HG02981 (cell line): ENCODE data around the gene ATP2B2.

Experiments used
- ATAC-seq: cut with Tn5 transposase; IDR thresholded peaks from one replicate; pipeline ENCODE4 v1.9.1; 2021; ENCODE audit warnings: mild to moderate bottlenecking, moderate library complexity; ENCODE audit not compliant: unreplicated experiment

Gene ATP2B2

GRCh38 chr3:10350324-10350985, 154.9 kb downstream of the ATP2B2 start:
- ATAC-seq: no peak

DNA sequence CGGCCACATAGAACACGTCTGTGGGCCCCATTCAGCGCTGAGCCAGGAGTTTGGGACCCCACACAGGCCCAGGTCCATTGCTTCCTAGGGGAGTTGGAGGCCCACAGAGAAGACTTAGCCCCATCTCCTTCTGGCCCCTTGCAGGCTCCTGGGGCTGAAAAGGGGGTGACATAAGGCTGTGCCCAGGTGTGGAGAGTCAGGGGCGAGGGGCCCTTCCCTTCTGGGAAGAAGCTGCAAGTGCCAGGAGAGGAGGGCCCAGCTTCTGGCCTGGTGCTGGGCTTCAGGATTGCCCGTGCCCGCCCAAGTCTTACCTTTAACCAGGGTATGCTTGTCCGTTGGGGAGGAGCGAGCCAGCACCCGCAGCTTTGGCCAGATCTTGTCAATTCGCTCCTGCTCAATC, 155.6 kb downstream of the ATP2B2 start:
- ATAC-seq: no peak

- ATAC-seq: no peak
These were observed 157.0 kb downstream of the ATP2B2 start for GRCh38 chr3:10348404-10348721.

GRCh38 chr3:10347648-10348403, 157.6 kb downstream of the ATP2B2 start:
- ATAC-seq: no peak

- ATAC-seq: no peak
These were observed 159.5 kb downstream of the ATP2B2 start for GRCh38 chr3:10345911-10346310.

DNA sequence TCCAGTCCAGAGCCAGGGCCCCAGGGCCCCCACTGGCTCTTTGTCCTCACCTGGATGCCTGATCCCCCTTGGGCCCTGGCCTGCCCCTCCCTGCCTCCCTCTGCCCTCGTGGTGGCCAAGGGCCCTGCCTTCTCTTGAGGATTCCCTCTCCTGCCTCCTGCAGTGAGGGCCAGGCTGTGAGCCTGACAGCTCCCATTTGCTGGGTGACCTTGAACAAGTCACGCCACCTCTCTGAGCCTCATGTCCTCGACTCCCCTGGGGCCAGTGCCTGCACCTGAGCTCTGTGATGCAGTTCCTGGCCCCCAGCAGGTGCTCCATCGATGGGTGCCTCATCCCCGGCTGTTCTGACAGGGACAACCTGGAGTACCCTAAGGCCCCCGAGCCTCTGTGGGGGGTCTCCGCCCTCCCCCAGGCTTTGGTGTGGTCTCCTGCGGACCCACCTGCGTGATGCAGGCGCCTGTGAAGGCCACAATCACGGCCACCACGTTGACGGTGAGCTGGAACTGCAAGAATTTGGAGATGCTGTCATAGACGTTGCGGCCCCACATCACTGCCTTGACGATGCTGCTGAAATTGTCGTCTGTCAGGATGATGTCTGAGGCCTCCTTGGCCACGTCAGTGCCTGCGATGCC, 160.3 kb downstream of the ATP2B2 start:
- ATAC-seq: no peak

- no peak for ATAC-seq
These were observed 161.0 kb downstream of the ATP2B2 start for GRCh38 chr3:10344147-10344943.

GRCh38 chr3:10343526-10343925, 161.9 kb downstream of the ATP2B2 start:
- ATAC-seq: no peak

DNA sequence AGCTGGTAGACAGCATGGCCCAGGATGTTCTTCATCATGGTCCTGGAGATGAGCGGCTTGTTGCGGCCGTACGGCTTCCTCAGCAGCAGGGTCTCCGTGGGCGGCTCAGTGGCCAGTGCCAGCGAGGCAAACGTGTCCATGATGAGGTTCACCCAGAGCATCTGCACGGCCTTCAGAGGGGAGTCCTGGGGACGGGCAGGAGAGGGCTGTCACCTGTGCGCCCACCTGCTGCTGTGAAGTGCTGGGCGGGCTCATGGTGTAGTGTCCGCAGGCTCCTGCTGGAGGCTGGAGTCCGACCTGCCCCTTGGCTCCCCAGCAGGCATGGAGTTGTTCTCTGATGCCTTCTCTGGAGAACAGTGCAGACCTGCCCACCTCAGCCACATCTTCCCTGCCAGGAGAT, 162.6 kb downstream of the ATP2B2 start:
- ATAC-seq: no peak

DNA sequence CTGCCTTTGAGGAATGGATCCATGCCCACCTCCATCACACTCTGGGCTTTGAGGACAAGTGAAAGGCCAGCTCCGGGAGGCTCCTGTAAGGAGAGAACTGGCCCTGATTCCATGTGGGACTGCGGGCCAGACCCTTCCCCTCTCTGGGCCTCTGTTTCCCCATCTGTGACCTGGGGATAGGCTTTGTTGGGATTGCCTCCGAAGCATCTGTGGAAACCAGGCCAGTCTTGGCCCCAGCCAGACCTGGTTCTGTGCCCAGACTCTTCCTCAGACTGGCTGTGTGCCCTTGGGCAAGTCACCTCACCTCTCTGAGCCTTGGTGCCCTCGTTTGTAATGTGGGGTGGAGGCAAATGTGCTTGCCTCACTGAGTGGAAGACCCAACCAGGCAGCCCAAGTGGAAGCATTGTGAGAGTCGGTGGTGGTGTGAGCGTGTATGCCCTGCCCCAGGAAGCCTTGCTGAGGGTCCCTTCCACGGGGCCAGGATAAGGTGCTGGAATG, 163.4 kb downstream of the ATP2B2 start:
- no peak for ATAC-seq

GRCh38 chr3:10340476-10340875, 164.9 kb downstream of the ATP2B2 start:
- ATAC-seq: no peak

DNA sequence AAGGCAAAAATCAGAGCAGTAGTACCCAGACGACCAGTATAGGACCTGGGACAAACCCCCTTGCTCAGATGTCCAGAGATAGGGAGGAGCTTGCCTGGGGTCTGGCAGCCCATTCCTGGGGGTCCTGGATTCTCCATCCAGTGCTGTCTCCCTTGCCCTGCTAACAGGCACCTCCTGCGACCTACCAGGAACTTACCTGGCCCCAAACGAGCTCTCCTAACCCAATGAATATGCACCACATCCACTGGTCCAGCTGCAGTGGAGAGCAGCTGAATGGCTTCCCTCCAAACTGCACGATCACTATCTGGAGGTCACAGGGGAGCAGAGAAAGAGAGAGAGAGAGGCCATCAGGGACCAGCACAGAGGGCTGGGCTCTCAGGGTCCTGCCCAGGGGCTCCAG, 165.3 kb downstream of the ATP2B2 start:
- ATAC-seq: no peak

- no peak for ATAC-seq
These were observed 165.9 kb downstream of the ATP2B2 start for GRCh38 chr3:10339376-10339955.

DNA sequence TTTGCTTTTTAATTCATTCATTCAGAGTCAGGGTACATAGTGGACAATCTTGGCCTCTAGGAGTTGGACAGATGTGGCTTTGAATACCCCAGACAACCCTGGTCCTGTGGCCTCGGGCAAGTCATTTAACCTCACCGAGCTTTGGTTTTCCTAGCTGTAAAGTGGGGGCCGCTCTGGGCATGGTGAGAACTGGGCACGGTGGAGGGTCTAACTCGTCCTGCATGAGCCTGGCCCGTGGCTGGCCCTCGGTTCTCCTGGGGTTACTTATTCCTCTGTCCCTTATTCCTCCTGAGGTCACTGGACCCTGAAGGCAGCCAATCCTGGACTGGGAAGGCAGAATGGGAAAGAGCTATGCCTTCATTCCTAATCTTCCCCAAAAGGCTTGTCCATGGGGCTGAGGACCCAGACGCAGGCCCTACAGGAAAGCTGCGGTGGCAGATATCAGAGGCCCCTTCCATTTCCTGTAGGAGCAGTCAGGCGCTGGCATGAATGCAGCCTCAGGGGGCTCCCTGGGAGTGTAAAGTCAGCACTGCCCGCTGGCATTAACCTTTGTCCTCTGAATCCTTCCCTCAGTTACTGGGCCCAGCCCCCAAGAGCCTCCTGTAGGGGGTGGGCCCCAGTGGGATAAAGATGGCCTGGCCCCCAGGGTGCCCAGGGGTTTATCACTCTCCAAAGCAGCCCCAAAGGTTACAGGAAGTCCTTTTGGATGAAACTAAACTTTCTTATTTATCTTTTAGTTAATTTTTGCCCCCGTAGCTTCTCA, 166.6 kb downstream of the ATP2B2 start:
- ATAC-seq: no peak

GRCh38 chr3:10338164-10338470, 167.3 kb downstream of the ATP2B2 start:
- ATAC-seq: no peak

DNA sequence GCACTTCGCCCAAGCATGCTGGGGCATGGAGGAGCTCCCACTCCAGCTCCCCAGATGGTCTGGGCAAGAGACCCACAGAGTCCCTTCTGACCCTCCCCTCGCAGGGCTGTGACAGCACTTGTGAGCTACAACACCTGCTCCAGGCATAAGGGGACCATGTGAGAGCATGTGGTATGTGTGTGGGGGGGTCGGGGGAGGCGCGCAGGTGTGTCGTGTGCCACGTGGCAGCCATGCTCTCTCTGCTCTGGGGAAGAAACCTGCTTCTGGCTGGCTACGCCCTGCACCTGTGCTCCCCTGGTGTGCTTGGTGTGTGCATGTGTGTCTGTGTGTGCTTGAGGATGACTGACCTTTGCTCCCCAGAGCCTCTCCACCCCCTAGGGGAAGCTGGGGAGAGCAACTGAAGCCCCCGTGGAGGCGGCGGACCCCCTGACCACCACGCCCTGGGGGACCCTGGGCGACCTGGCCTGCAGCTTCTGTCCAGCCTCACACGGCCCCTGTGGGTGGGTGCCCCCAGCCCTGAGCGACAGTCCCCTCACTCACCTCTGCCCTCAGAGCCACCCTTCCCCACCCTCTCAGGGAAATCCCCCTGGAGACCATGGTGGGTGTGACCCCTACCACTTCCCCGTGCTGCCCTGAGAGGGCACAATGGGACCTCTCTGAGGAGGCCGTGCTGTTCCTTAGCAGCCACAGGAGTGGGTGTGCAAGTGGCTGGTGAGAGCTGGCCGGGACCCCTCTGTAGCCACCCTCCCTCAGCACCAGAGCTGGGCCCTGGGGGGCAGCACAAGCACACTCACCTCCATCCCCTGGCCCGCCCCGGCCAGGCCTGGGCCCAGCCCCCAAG, 167.8 kb downstream of the ATP2B2 start:
- ATAC-seq: no peak

DNA sequence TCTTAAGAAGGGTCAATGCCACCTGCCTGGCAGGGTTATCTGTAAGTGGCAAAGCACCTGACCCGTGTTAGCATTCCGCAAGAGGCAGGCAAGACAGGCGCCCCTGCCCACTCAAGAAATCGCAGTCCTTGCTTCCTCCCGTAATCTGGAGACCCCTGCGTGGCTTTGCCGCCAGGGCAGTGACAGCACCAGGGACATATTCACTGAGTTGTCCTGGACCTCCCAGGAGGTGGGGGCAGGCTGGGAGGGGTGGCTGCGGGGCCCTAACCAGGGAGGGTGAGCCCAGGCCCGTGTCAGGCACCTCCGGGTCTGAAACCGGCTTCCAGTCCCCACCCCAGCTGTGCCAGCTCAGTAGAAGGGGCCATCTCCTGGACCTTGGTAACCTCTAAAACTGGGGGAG, 168.6 kb downstream of the ATP2B2 start:
- ATAC-seq: no peak

GRCh38 chr3:10335871-10336622, 169.3 kb downstream of the ATP2B2 start:
- ATAC-seq: no peak
